ENCODE measurements around the gene CHI3L1. TPM values are rescaled to one million over a fixed set of nuclear protein-coding genes. Genes with fewer than 3 reads are reported as not detected.

The CHI3L1 gene
- total and polyA plus RNA-seq, 8 donors = 1.7 to 12.1 (median 7.9) TPM

DNA sequence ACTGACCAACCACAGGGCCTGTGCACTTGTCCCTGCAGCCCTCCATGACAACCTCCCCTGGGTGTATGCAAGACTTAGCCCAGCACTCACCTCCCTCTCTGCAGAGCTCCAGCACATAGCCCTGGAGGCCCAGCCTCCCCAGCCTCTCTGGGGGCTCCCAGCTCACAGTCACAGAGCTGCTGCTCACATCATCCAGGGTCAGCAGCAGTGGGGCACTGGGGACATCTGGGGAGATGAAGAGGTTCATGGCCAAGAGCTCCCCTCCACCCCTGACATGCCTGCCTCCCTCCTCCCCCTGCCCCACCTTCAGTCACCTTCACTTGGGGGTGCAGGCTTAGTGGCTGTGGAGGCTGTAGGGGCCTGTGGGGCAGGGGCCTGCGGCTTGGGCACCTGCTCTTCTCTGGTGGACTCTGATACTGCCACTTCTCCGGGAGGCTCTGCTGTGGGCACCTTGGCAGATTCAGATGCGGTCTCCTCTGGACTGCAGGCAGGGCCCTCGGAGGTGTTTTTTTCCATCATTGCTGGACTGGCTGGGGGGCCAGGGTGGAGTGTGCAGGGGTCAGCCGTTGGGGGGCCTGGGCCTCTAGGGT is 11.2 kb downstream of the CHI3L1 start, which contains the start of gene MYBPH:
MYBPH (minus strand) TSS at position 590 of the 590 bp plus-strand sequence; CDS start at position 519, 71 bp downstream.
- WGBS, 2 donors = 67 to 70% methylated on average over 5 of the region's 5 CpGs
- Histone ChIP-seq H3K4me1 (no peaks in the 10 kb centered on the region), H3K27ac (no peak within 1 kb of the TSS), H3K9me3 (no peaks in the 10 kb centered on the region), H3K4me3 (no peak within 1 kb of the TSS), H3K27me3 (no peaks in the 10 kb centered on the region), H3K36me3 (no peaks in the 10 kb centered on the region)
- intact Hi-C loops (cut with DNase I) = no loop called here
- DNase-seq (peak in 1 of 6 donors; percentile 44), FAIRE-seq (no peak), ATAC-seq (no peak)
- TF ChIP-seq, protein P1, sequence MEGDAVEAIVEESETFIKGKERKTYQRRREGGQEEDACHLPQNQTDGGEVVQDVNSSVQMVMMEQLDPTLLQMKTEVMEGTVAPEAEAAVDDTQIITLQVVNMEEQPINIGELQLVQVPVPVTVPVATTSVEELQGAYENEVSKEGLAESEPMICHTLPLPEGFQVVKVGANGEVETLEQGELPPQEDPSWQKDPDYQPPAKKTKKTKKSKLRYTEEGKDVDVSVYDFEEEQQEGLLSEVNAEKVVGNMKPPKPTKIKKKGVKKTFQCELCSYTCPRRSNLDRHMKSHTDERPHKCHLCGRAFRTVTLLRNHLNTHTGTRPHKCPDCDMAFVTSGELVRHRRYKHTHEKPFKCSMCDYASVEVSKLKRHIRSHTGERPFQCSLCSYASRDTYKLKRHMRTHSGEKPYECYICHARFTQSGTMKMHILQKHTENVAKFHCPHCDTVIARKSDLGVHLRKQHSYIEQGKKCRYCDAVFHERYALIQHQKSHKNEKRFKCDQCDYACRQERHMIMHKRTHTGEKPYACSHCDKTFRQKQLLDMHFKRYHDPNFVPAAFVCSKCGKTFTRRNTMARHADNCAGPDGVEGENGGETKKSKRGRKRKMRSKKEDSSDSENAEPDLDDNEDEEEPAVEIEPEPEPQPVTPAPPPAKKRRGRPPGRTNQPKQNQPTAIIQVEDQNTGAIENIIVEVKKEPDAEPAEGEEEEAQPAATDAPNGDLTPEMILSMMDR (IDR thresholded peaks at IDR 0.05) = no peak

- ATAC-seq (no peak), DNase-seq (peak in 1 of 6 donors; percentile 37), FAIRE-seq (no peak)
- 81 to 93% methylated on average over 12 of the region's 12 CpGs for WGBS, 2 donors
- Histone ChIP-seq H3K4me3 (no peak overlapping the region), H3K36me3 (no peaks in the 10 kb centered on the region), H3K4me1 (no peaks in the 10 kb centered on the region), H3K9me3 (no peaks in the 10 kb centered on the region), H3K27me3 (no peaks in the 10 kb centered on the region), H3K27ac (no peak overlapping the region)
- intact Hi-C loops (cut with DNase I) = loop anchor here in 2 of 3 donors (5.0 kb wide), 1 partner anchor 52 kb away; no protein-coding TSS in a partner anchor
- TF ChIP-seq, protein P1 (IDR thresholded peaks at IDR 0.05) = no peak
Observed at GRCh38 chr1:203174324-203174985, 12.0 kb downstream of the CHI3L1 start.

- H3K9me3 ChIP-seq = no peaks in the 10 kb centered on the region
- intact Hi-C loops (cut with DNase I) = loop anchor here in 2 of 3 donors (5.0 kb wide), 1 partner anchor 51 kb away; no protein-coding TSS in a partner anchor
- no peaks in the 10 kb centered on the region for H3K36me3 ChIP-seq
- no peaks in the 10 kb centered on the region for H3K27me3 ChIP-seq
- peak in 1 of 6 donors; percentile 22 for DNase-seq
- FAIRE-seq = no peak
- no peak overlapping the region for H3K27ac ChIP-seq
- no peak overlapping the region for H3K4me3 ChIP-seq
- H3K4me1 ChIP-seq = no peaks in the 10 kb centered on the region
- WGBS, 2 donors = 60 to 62% methylated on average over 5 of the region's 5 CpGs
- ATAC-seq = peak in 1 of 4 donors; percentile 20
- TF ChIP-seq, protein P1 (IDR thresholded peaks at IDR 0.05) = no peak
Observed at GRCh38 chr1:203173566-203173965, 12.9 kb downstream of the CHI3L1 start.

DNA sequence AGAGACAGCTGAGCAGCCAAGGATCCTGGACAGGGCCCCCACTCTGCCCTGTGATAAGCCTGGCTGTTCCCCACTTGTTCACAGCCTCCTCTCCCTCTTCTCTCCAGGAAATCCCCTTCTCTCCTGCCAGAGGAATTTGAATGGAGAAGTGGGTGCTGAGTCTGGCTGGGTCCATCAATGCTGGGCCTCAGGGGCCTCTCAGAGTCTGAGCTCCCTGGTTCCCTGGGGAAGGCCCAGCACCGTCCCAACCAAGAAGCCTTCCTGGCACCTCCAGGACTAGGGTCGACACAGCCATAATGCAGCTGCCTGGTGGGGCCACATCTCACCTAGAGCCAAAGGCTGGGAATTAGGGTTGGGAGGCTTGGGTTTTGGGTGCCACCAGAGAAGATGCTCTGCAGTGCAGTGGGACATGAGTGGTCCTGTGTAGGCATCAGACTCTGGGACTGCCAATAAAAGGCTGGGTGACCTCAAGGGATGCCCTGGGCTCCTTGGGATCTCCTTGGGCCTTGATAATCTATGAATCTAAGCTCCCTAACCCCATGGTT is 13.4 kb downstream of the CHI3L1 start:
- peak in 1 of 6 donors; percentile 37 for DNase-seq
- ATAC-seq = peak in 2 of 4 donors; percentile 8 to 28
- intact Hi-C loops (cut with DNase I) = loop anchor here in 2 of 3 donors (5.0 kb wide), 1 partner anchor 51 kb away; no protein-coding TSS in a partner anchor
- no peaks in the 10 kb centered on the region for H3K27me3 ChIP-seq
- FAIRE-seq = no peak
- H3K36me3 ChIP-seq = no peaks in the 10 kb centered on the region
- H3K27ac ChIP-seq = no peak overlapping the region
- H3K4me3 ChIP-seq = no peak overlapping the region
- WGBS, 2 donors = 59 to 84% methylated on average over 2 of the region's 2 CpGs
- H3K9me3 ChIP-seq = no peaks in the 10 kb centered on the region
- H3K4me1 ChIP-seq = no peaks in the 10 kb centered on the region
- TF ChIP-seq, protein P1 (IDR thresholded peaks at IDR 0.05) = no peak

Measured in pancreas (tissue), 10 donors.